Duodenal mucosa (tissue), 2 donors: ENCODE measurements around the gene CEBPZ.
"Not testable (repeated sequence)": the region's sequence is repeated elsewhere in the genome, so short reads cannot be mapped to it uniquely, and the experiment has no call there.

Experiments used
- H3K27ac ChIP-seq: one replicate; pipeline ENCODE4 v1.7.0; 2013; ENCODE audit warnings: low read depth, low read length
- H3K27me3 ChIP-seq, 2 donors: one replicate each; pipeline ENCODE4 v1.7.0; 2013; ENCODE audit warnings: low read length in 2 of 2, control low read depth in 1 of 2; ENCODE audit not compliant: insufficient read depth in 2 of 2, control insufficient read depth in 1 of 2
- H3K36me3 ChIP-seq, 2 donors: one replicate each; pipeline ENCODE4 v1.7.0; 2013; ENCODE audit warnings: low read length in 2 of 2, control low read depth in 1 of 2; ENCODE audit not compliant: insufficient read depth in 2 of 2, control insufficient read depth in 1 of 2
- H3K4me1 ChIP-seq, 2 donors: one replicate each; pipeline ENCODE4 v1.7.0; 2013; ENCODE audit warnings: low read length in 2 of 2, control low read depth in 1 of 2; ENCODE audit not compliant: insufficient read depth in 2 of 2, control insufficient read depth in 1 of 2
- H3K4me3 ChIP-seq, 2 donors: one replicate each; pipeline ENCODE4 v1.7.0; 2013; ENCODE audit warnings: low read length in 2 of 2, low read depth in 1 of 2
- H3K9ac ChIP-seq, 2 donors: one replicate each; pipeline ENCODE4 v1.7.0; 2013; ENCODE audit warnings: low read length in 2 of 2, low read depth in 1 of 2
- H3K9me3 ChIP-seq, 2 donors: one replicate each; pipeline ENCODE4 v1.7.0; 2013; ENCODE audit warnings: low read length in 2 of 2, control low read depth in 1 of 2; ENCODE audit not compliant: control insufficient read depth in 1 of 2

Gene CEBPZ

GRCh38 chr2:37201208-37201607 is 30.2 kb downstream of the CEBPZ start:
- Histone ChIP-seq H3K27ac (no peak overlapping the region), H3K4me1 (peaks cover 6 to 11% of the 10 kb centered on the region in 2 donors), H3K27me3 (no peaks in the 10 kb centered on the region), H3K9me3 (peaks cover 2 to 6% of the 10 kb centered on the region in 2 donors), H3K36me3 (peaks cover 10 to 36% of the 10 kb centered on the region in 2 donors), H3K4me3 (no peak overlapping the region), H3K9ac (no peak overlapping the region)

- Histone ChIP-seq H3K9me3 (peaks cover 0 to 4% of the 10 kb centered on the region in 2 donors), H3K9ac (no peak overlapping the region), H3K4me3 (no peak overlapping the region), H3K4me1 (peaks cover 6 to 11% of the 10 kb centered on the region in 2 donors), H3K27ac (no peak overlapping the region), H3K27me3 (no peaks in the 10 kb centered on the region), H3K36me3 (peaks cover 6 to 16% of the 10 kb centered on the region in 2 donors)
Measured at GRCh38 chr2:37198681-37199065, 32.7 kb downstream of the CEBPZ start.

- Histone ChIP-seq H3K27ac (peak within 1 kb of the TSS; percentile 92), H3K36me3 (peaks cover 2 to 6% of the 10 kb centered on the region in 2 donors), H3K4me3 (peak within 1 kb of the TSS; percentile 83 to 93), H3K9ac (peak within 1 kb of the TSS; percentile 75 to 89), H3K27me3 (no peaks in the 10 kb centered on the region), H3K9me3 (no peaks in the 10 kb centered on the region), H3K4me1 (peaks cover 6 to 11% of the 10 kb centered on the region in 2 donors)
Measured at GRCh38 chr2:37196320-37197195, 34.8 kb downstream of the CEBPZ start, which contains the start of gene CEBPZOS. Gene CEBPZOS, plus strand, starts transcription at chr2:37196496. Its CDS starts 3,209 bp downstream, at chr2:37199705.

GRCh38 chr2:37195862-37196319 is 35.5 kb downstream of the CEBPZ start:
- not testable (repeated sequence) for H3K9me3 ChIP-seq, H3K36me3 ChIP-seq, H3K27me3 ChIP-seq
- Histone ChIP-seq H3K4me1 (peaks cover 6 to 11% of the 10 kb centered on the region in 2 donors), H3K9ac (peak overlapping the region; percentile 75 to 89), H3K27ac (peak overlapping the region; percentile 92), H3K4me3 (peak overlapping the region; percentile 83 to 93)

GRCh38 chr2:37192551-37192950 is 38.8 kb downstream of the CEBPZ start:
- no peaks in the 10 kb centered on the region for H3K27me3 ChIP-seq
- H3K27ac ChIP-seq: no peak overlapping the region
- H3K4me3 ChIP-seq: no peak overlapping the region
- no peaks in the 10 kb centered on the region for H3K9me3 ChIP-seq
- no peak overlapping the region for H3K9ac ChIP-seq
- peaks cover 6 to 10% of the 10 kb centered on the region in 2 donors for H3K4me1 ChIP-seq
- H3K36me3 ChIP-seq: no peaks in the 10 kb centered on the region

GRCh38 chr2:37191747-37192146 is 39.6 kb downstream of the CEBPZ start:
- H3K27me3 ChIP-seq: no peaks in the 10 kb centered on the region
- H3K36me3 ChIP-seq: no peaks in the 10 kb centered on the region
- H3K4me1 ChIP-seq: peaks cover 0 to 4% of the 10 kb centered on the region in 2 donors
- no peaks in the 10 kb centered on the region for H3K9me3 ChIP-seq
- H3K9ac ChIP-seq: no peak overlapping the region
- H3K27ac ChIP-seq: no peak overlapping the region
- no peak overlapping the region for H3K4me3 ChIP-seq

- Histone ChIP-seq H3K9ac (no peak overlapping the region), H3K27ac (no peak overlapping the region), H3K9me3 (no peaks in the 10 kb centered on the region), H3K4me1 (peaks cover 0 to 4% of the 10 kb centered on the region in 2 donors), H3K27me3 (no peaks in the 10 kb centered on the region), H3K4me3 (no peak overlapping the region), H3K36me3 (no peaks in the 10 kb centered on the region)
Measured at GRCh38 chr2:37191253-37191652, 40.1 kb downstream of the CEBPZ start.

- Histone ChIP-seq H3K9me3 (no peaks in the 10 kb centered on the region), H3K27me3 (no peaks in the 10 kb centered on the region), H3K4me3 (no peak overlapping the region), H3K9ac (no peak overlapping the region), H3K4me1 (peaks cover 0 to 4% of the 10 kb centered on the region in 2 donors), H3K36me3 (no peaks in the 10 kb centered on the region), H3K27ac (no peak overlapping the region)
Measured at GRCh38 chr2:37190290-37190689, 41.1 kb downstream of the CEBPZ start.

- H3K4me3 ChIP-seq: no peak overlapping the region
- no peak overlapping the region for H3K27ac ChIP-seq
- no peak overlapping the region for H3K9ac ChIP-seq
- peaks cover 0 to 4% of the 10 kb centered on the region in 2 donors for H3K4me1 ChIP-seq
- no peaks in the 10 kb centered on the region for H3K27me3 ChIP-seq
- H3K9me3 ChIP-seq: no peaks in the 10 kb centered on the region
- no peaks in the 10 kb centered on the region for H3K36me3 ChIP-seq
Measured at GRCh38 chr2:37189452-37190153, 41.8 kb downstream of the CEBPZ start.

GRCh38 chr2:37188570-37188969 is 42.8 kb downstream of the CEBPZ start, which contains the start of gene SULT6B1:
Gene SULT6B1, minus strand, starts transcription at chr2:37188670. Its CDS starts 30 bp downstream, at chr2:37188640.
- H3K27me3 ChIP-seq: no peaks in the 10 kb centered on the region
- peaks cover 0 to 4% of the 10 kb centered on the region in 2 donors for H3K4me1 ChIP-seq
- H3K9ac ChIP-seq: no peak within 1 kb of the TSS
- H3K36me3 ChIP-seq: no peaks in the 10 kb centered on the region
- H3K4me3 ChIP-seq: no peak within 1 kb of the TSS
- no peak within 1 kb of the TSS for H3K27ac ChIP-seq
- no peaks in the 10 kb centered on the region for H3K9me3 ChIP-seq
